Gastroesophageal sphincter (tissue), 4 donors: ENCODE measurements around the gene FBXO28. TPM values are rescaled to one million over a fixed set of nuclear protein-coding genes. Genes with fewer than 3 reads are reported as not detected.

Source experiments
- ATAC-seq: fragments of 150-250 bp; one replicate; pipeline ENCODE4 v1.9.1; 2016; ENCODE audit warnings: mild to moderate bottlenecking, moderate library complexity
- H3K27ac ChIP-seq, 4 donors: fragments of 200-600 bp; sonication (generic) in 3 of 4; 1 replicate in 3 of 4; 2 replicates in 1 of 4; pipeline ENCODE4 v1.5.1; 2016 to 2019
- H3K27me3 ChIP-seq: fragments of 200-600 bp; sonication (generic); one replicate; pipeline ENCODE4 v1.5.1; 2019
- H3K36me3 ChIP-seq, 2 donors: fragments of 200-600 bp; sonication (generic); one replicate each; pipeline ENCODE4 v1.5.1; 2019; ENCODE audit warnings: control low read depth in 1 of 2
- H3K4me1 ChIP-seq, 3 donors: fragments of 200-600 bp; sonication (generic); 1 replicate in 2 of 3; 2 replicates in 1 of 3; pipeline ENCODE4 v1.5.1; 2016 to 2019; ENCODE audit warnings: control low read depth in 2 of 3
- H3K4me3 ChIP-seq, 2 donors: fragments of 200-600 bp; sonication (generic); one replicate each; pipeline ENCODE4 v1.5.1; 2019; ENCODE audit warnings: mild to moderate bottlenecking in 1 of 2, moderate library complexity in 1 of 2
- H3K9me3 ChIP-seq, 3 donors: fragments of 200-600 bp; sonication (generic); one replicate each; pipeline ENCODE4 v1.5.1; 2017 to 2019; ENCODE audit warnings: control low read depth in 2 of 3
- EP300 ChIP-seq: sonication (generic); formaldehyde crosslinking; IDR thresholded peaks from one replicate; pipeline ENCODE4 v1.6.1; 2017; ENCODE audit warnings: antibody characterized with exemption, mild to moderate bottlenecking
- POLR2A ChIP-seq, 2 donors: fragments of 450-650 bp; IDR thresholded peaks; one replicate each; pipeline ENCODE4 v1.6.1; 2017; ENCODE audit warnings: antibody characterized with exemption in 2 of 2, mild to moderate bottlenecking in 2 of 2, moderate library complexity in 1 of 2
- POLR2AphosphoS5 ChIP-seq: sonication (generic); formaldehyde crosslinking; IDR thresholded peaks from one replicate; pipeline ENCODE4 v1.6.1; 2017; ENCODE audit warnings: antibody characterized with exemption
- WGBS, 2 donors: methylation state at CpG; one replicate each; pipeline ENCODE4 v1.1.5; 2018; ENCODE audit warnings: low coverage in 1 of 2; 5-methylcytosine and 5-hydroxymethylcytosine counted together
- total RNA-seq, 4 donors: library from RNA; depleted of rRNA; stranded (reverse); fragments of >200 nt; gene quantifications; one replicate each; pipeline ENCODE4 v1.1.0, GENCODE V29; 2016
- TF ChIP-seq, protein P1 (sequence below), 4 experiments: fragments of 200-600 bp in 2 of 4; fragments of 450-650 bp in 2 of 4; sonication (generic) in 1 of 4; IDR thresholded peaks; one replicate each; pipeline ENCODE4 v1.5.1; 2017 to 2019; ENCODE audit warnings: antibody characterized with exemption in 4 of 4, mild to moderate bottlenecking in 2 of 4, moderate library complexity in 2 of 4

The FBXO28 gene
- total RNA-seq, 4 donors from 2014 or later: 26.5 to 38.1 (median 34.7) TPM

DNA sequence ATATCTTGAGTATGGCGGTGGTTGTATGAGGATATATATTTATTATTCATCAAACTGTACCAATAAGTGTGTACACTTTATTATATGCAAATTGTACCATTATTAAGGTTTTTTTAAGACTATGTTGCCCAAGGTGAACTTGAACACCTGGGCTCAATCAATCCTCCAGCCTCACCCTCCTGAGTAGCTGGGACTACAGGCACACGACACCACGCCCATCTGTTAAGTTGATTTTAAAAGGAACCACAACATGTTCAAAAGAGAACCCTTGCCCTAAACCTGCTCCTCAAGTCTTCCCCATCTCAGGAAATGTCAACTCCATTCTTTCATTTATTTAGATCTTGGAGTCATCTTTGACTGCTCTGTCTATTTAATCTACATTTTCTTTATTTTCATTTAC, 24.3 kb upstream of the FBXO28 start:
- ATAC-seq: no peak

DNA sequence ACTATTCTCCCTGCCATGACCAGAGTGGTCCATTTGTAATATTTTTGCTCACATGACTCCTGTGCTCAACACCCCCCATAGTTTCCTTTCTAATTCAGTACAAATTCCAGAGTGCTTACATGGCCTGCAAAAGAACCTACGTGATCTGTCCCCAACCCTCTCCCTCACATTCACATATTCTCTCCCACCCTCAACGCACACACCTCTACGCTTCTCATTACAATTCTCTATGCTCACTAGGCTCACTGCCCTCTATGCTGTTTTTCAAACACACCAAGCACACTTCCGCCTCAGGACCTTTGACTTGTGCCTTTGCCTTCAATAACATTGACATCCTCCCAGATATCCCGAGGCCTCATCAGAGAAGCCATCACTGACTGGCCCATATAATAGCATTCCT, 23.8 kb upstream of the FBXO28 start:
- ATAC-seq: no peak
- H3K4me3 ChIP-seq: no peak overlapping the region
- TF ChIP-seq, protein P1, sequence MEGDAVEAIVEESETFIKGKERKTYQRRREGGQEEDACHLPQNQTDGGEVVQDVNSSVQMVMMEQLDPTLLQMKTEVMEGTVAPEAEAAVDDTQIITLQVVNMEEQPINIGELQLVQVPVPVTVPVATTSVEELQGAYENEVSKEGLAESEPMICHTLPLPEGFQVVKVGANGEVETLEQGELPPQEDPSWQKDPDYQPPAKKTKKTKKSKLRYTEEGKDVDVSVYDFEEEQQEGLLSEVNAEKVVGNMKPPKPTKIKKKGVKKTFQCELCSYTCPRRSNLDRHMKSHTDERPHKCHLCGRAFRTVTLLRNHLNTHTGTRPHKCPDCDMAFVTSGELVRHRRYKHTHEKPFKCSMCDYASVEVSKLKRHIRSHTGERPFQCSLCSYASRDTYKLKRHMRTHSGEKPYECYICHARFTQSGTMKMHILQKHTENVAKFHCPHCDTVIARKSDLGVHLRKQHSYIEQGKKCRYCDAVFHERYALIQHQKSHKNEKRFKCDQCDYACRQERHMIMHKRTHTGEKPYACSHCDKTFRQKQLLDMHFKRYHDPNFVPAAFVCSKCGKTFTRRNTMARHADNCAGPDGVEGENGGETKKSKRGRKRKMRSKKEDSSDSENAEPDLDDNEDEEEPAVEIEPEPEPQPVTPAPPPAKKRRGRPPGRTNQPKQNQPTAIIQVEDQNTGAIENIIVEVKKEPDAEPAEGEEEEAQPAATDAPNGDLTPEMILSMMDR (IDR thresholded peaks at IDR 0.05): no peak
- TF ChIP-seq POLR2AphosphoS5 (no peak), EP300 (no peak), POLR2A (IDR thresholded peaks at IDR 0.05) (no peak)
- H3K4me1 ChIP-seq: no peaks in the 10 kb centered on the region
- H3K9me3 ChIP-seq: no peaks in the 10 kb centered on the region
- 74 to 88% methylated on average over 5 of the region's 5 CpGs for WGBS, 2 donors
- H3K36me3 ChIP-seq: no peaks in the 10 kb centered on the region
- H3K27me3 ChIP-seq: peaks cover 5% of the 10 kb centered on the region
- no peak overlapping the region for H3K27ac ChIP-seq

More for the DNA sequence above, 24.3 kb upstream of the FBXO28 start:
- TF ChIP-seq POLR2A (IDR thresholded peaks at IDR 0.05) (no peak), EP300 (no peak), POLR2AphosphoS5 (no peak)
- TF ChIP-seq, protein P1 (IDR thresholded peaks at IDR 0.05): no peak
- Histone ChIP-seq H3K4me3 (no peak overlapping the region), H3K9me3 (no peaks in the 10 kb centered on the region), H3K27me3 (peaks cover 5% of the 10 kb centered on the region), H3K27ac (no peak overlapping the region), H3K36me3 (no peaks in the 10 kb centered on the region), H3K4me1 (no peaks in the 10 kb centered on the region)
- WGBS, 2 donors: 77 to 88% methylated on average over 3 of the region's 3 CpGs

DNA sequence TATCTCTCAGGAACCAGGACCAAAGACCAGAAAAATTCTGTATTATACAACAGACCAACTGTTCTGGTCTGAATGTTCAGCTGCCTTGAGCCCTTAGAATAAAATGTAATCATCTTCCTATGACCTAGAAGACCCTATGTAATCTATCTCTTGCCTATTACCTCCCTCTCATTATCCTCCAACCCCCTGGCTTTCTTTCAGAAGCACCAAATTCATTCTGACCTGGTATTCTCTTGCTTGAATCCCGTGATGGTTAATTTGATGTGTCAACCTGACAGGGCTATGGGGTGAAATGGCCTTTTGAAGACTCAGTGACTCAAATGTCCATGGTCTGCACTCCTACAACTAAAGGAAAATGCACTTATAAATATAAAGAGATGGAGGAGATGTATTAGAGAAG, 21.8 kb upstream of the FBXO28 start:
- no peaks in the 10 kb centered on the region for H3K36me3 ChIP-seq
- no peak for ATAC-seq
- H3K27ac ChIP-seq: no peak overlapping the region
- H3K27me3 ChIP-seq: peaks cover 6% of the 10 kb centered on the region
- 83% methylated on average over 1 of the region's 1 CpG; no CpG with 5 or more reads in 1 of the 2 donors for WGBS, 2 donors
- H3K4me1 ChIP-seq: no peaks in the 10 kb centered on the region
- TF ChIP-seq, protein P1 (IDR thresholded peaks at IDR 0.05): no peak
- TF ChIP-seq POLR2AphosphoS5: no peak
- TF ChIP-seq EP300: no peak
- no peak for TF ChIP-seq POLR2A (IDR thresholded peaks at IDR 0.05)
- H3K4me3 ChIP-seq: no peak overlapping the region
- no peaks in the 10 kb centered on the region for H3K9me3 ChIP-seq

DNA sequence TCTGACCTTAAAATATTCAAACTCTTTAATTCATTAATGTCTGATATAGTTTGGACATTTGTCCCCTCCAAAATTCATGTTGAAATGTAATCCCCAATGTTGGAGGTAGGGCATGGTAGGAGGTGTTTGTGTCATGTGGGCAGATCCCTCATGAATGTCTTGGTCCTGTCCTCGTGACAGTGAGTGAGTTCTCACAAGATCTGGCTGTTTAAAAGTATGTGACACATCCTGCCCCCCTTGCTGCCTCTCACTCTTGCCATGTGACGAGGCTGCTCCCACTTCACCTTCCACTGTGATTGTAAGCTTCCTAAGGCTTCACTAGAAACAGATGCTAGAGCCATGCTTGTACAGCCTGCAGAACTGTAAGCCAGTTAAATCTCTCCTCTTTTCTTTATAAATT, 21.3 kb upstream of the FBXO28 start:
- 68 to 100% methylated on average over 1 to 2 of the region's 2 CpGs for WGBS, 2 donors
- Histone ChIP-seq H3K27me3 (peaks cover 10% of the 10 kb centered on the region), H3K4me3 (no peak overlapping the region), H3K36me3 (no peaks in the 10 kb centered on the region), H3K27ac (no peak overlapping the region), H3K4me1 (no peaks in the 10 kb centered on the region), H3K9me3 (no peaks in the 10 kb centered on the region)
- no peak for ATAC-seq
- TF ChIP-seq EP300: no peak
- TF ChIP-seq POLR2AphosphoS5: no peak
- no peak for TF ChIP-seq POLR2A (IDR thresholded peaks at IDR 0.05)
- TF ChIP-seq, protein P1 (IDR thresholded peaks at IDR 0.05): no peak

DNA sequence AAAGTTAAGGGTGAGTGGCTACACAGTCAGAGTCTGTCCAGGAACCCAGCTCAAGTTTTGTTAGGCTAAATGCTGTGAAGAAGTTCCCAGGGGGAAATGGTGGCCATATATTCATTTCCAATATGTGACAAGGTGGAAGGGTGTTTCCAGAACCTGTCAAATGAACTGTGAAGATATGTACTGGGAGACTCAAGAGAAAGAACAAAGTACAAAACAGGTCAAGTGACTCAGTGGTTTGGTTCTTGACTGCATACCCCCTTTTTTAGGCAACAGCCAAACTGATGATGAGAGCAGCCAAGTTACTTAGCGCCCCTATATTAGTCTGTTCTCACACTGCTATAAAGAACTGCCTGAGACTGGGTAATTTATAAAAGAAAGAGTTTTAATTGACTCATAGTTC, 18.6 kb upstream of the FBXO28 start:
- peaks cover 24% of the 10 kb centered on the region for H3K27me3 ChIP-seq
- WGBS, 2 donors: 75 to 87% methylated on average over 1 of the region's 1 CpG
- no peaks in the 10 kb centered on the region for H3K4me1 ChIP-seq
- TF ChIP-seq, protein P1 (IDR thresholded peaks at IDR 0.05): no peak
- TF ChIP-seq EP300: no peak
- no peak for TF ChIP-seq POLR2AphosphoS5
- no peak for TF ChIP-seq POLR2A (IDR thresholded peaks at IDR 0.05)
- H3K27ac ChIP-seq: no peak overlapping the region
- no peaks in the 10 kb centered on the region for H3K36me3 ChIP-seq
- no peak for ATAC-seq
- H3K4me3 ChIP-seq: no peak overlapping the region
- no peaks in the 10 kb centered on the region for H3K9me3 ChIP-seq
